Choroid plexus epithelial cell (primary cell): Measurements from ENCODE around the gene ADCY4.
"Not testable (repeated sequence)": the region's sequence is repeated elsewhere in the genome, so short reads cannot be mapped to it uniquely, and the experiment has no call there.

Experiments
- DNase-seq: peaks from one replicate; pipeline ENCODE4 v3.0.0-alpha.2; 2010; ENCODE audit warnings: low read depth
- H3K4me3 ChIP-seq: 2 replicates; pipeline ENCODE4 v1.5.1; 2011; ENCODE audit warnings: low read depth, mild to moderate bottlenecking, control low read depth, low read length, moderate library complexity
- TF ChIP-seq, protein P1 (sequence below): conservative IDR thresholded peaks from 2 replicates; pipeline ENCODE4 v1.5.1; 2011; ENCODE audit warnings: low read depth, mild to moderate bottlenecking, control low read depth, inconsistent platforms, low read length, moderate library complexity

Gene ADCY4

DNA sequence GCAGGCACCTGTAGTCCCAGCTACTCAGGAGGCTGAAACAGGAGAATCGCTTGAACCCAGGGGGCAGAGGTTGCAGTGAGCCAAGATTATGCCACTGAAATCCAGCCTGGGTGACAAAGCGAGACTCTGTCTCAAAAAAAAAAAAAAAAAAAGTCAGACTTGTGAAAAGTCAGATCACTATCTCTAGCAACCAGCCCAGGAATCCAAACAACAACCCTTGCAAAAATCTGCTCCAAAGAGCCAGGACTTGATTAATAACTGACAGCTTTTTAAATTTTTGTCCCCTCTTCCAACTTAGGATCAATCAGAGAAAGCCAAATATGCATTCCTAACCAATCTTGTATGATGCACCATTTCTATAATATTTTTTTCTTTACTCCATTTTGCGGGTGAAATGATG lies 25.4 kb upstream of the ADCY4 start:
- H3K4me3 ChIP-seq = no peak overlapping the region
- no peak for DNase-seq
- TF ChIP-seq, protein P1, sequence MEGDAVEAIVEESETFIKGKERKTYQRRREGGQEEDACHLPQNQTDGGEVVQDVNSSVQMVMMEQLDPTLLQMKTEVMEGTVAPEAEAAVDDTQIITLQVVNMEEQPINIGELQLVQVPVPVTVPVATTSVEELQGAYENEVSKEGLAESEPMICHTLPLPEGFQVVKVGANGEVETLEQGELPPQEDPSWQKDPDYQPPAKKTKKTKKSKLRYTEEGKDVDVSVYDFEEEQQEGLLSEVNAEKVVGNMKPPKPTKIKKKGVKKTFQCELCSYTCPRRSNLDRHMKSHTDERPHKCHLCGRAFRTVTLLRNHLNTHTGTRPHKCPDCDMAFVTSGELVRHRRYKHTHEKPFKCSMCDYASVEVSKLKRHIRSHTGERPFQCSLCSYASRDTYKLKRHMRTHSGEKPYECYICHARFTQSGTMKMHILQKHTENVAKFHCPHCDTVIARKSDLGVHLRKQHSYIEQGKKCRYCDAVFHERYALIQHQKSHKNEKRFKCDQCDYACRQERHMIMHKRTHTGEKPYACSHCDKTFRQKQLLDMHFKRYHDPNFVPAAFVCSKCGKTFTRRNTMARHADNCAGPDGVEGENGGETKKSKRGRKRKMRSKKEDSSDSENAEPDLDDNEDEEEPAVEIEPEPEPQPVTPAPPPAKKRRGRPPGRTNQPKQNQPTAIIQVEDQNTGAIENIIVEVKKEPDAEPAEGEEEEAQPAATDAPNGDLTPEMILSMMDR = no peak

- TF ChIP-seq, protein P1 = no peak
- DNase-seq = no peak
- H3K4me3 ChIP-seq = no peak overlapping the region
Observed at GRCh38 chr14:24356208-24356607, 21.3 kb upstream of the ADCY4 start.

- TF ChIP-seq, protein P1 = no peak
- no peak overlapping the region for H3K4me3 ChIP-seq
- no peak for DNase-seq
Observed at GRCh38 chr14:24355009-24355408, 20.1 kb upstream of the ADCY4 start.

DNA sequence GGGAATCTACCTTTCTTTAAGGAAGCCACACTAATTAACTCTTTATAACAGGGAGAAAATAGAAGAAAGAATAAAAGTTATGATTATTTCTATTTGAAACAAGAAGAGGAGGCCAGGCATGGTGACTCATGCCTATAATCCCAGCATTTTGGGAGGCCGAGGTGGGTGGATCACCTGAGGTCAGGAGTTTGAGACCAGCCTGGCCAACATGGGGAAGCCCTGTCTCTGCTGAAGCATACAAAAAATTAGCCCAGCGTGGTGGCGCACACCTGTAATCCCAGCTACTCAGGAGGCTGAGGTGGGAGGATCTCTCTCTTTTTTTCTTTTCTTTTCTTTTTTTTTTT lies 19.6 kb upstream of the ADCY4 start:
- DNase-seq, H3K4me3 ChIP-seq: not testable (repeated sequence)

DNA sequence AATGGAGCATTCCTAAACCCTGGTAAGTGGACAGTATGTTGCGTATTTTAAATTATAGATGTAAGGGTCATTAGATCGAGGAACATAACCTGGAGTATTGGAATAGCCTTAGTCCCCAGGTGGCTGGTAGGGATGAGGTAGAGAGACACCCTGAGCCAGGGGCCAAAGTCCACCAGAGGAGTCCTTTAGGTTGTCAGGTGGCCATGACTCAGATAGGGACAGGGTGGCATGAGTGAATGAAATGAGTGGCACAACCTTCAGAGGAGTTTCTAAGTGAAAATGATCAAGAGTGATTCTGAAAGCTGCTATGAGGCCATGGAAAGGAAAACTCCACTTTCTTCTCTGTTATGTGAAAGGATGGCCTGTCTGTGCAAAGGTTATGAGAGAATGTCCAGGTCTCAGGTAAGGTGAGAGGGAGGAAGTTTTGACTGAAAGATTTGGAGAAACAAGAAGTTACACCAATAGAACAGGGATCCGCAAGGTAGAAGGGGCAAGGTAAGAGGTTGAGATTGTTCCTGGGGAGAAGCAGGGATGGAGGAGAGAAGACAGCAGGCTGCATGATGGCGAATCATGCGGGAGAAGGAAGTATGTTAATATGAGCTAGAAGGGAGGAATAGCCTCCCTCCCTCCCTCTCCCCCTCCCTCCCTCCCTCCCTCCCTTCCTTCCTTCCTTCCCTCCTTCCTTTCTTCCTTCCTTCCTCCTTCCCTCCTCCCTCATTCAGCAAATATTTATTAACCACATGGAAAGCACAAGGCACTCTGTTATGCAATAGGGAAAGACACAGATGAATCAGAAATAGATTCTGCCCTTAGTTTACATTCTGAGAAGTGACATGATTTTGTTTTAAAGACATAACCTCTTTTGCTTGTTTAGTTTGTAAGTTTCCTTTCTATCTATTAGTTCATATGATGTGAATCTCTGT lies 18.9 kb upstream of the ADCY4 start:
- H3K4me3 ChIP-seq = no peak overlapping the region
- TF ChIP-seq, protein P1 = no peak
- peak; percentile 71 for DNase-seq

DNA sequence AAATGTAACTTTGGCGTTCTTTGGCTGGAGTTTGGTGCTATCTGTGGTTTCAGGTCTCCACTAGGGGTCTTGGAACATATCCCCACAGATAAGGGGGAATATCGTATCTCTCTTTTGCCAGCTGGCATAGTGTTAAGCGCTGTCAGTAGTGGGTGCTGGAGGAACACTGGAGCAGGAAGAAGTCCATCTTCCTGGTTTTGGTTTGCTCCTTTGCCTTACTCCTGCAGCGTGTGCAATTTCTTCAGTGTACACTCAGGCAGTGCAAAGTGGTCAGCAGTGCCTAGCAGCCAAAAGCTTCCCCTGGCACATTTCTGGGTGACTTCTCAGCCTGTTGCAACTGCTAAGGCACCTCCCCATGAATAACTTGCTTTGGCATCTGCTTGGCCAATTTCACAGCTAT lies 16.6 kb upstream of the ADCY4 start:
- TF ChIP-seq, protein P1 = peak; percentile 26
- peak; percentile 68 for DNase-seq

DNA sequence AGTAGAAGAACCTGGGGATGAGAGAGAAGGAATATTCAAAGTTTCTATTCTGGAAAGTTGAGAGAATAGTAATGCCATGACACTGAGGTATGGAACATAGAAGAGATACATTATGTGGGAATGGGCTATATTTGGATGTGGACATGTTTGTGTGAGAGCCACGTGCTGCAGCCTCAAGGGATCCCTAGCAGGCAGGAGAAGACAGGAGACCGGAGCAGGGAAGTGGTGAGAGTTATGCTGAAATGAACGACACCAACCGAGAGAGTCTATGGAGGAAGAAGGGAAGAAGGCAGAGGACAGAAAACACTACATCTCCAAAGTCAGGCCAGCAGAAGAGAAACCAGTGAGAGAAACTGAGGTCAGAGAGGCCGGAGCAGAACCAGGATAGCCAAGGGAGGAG lies 14.9 kb upstream of the ADCY4 start:
- no peak overlapping the region for H3K4me3 ChIP-seq
- TF ChIP-seq, protein P1 = no peak
- no peak for DNase-seq

More for the DNA sequence above, 16.6 kb upstream of the ADCY4 start:
- no peak overlapping the region for H3K4me3 ChIP-seq
